ENCODE measurements around the gene CEP152.
"Not testable (repeated sequence)": the region's sequence is repeated elsewhere in the genome, so short reads cannot be mapped to it uniquely, and the experiment has no call there.

Gene CEP152

DNA sequence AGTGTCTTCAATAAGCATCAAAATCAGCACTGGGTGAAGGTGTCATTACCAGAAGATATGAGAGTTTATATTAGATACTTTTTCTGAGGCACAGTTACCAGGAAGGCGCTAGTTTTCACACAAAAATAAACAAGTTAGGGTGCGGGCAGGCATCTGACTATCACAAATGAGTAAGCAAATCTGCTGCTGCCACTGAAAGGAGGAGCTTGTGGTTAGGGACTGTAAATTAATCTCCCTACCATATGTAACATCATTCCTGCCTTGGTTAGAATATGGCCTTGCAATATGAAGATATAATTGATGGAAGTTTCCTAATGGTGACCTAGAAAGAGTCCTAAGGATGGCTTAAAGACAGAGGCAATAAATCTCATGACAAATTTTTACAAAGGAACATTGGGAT is 47.5 kb upstream of the CEP152 start:
- Histone ChIP-seq H3K79me2 (ENCODE audit: low read length) (no peaks in the 10 kb centered on the region), H3K36me3 (replicated peaks; ENCODE audit: insufficient read depth, low read length) (no peaks in the 10 kb centered on the region), H4K20me1 (ENCODE audit: insufficient read depth, low read length) (no peaks in the 10 kb centered on the region), H3K27ac (ENCODE audit: low read length) (no peak overlapping the region), H2AFZ (ENCODE audit: low read length) (peak overlapping the region; percentile 18; the same call in 1 of the 2 replicates), H3F3A (ENCODE audit: insufficient read depth, low read length) (no peaks in the 10 kb centered on the region), H3K9me2 (replicated peaks; ENCODE audit: insufficient read depth, low read length) (no peaks in the 10 kb centered on the region), H3K4me2 (ENCODE audit: low read depth, low read length) (no peak overlapping the region), H3K9me3 (replicated peaks; ENCODE audit: insufficient read depth, low read length) (no peaks in the 10 kb centered on the region), H3K4me1 (ENCODE audit: low read length) (peaks cover 5% of the 10 kb centered on the region; the same call in 1 of the 2 replicates), H3K27me3 (replicated peaks; ENCODE audit: insufficient read depth, low read length) (no peaks in the 10 kb centered on the region), H3K9ac (ENCODE audit: low read length) (no peak overlapping the region), H3K4me3 (ENCODE audit: low read length) (no peak overlapping the region)
- no peak for TF ChIP-seq EZH2 (optimal IDR thresholded peaks at IDR 0.05; ENCODE audit: low read depth, low read length)
- TF ChIP-seq EZH2phosphoT487 (IDR thresholded peaks at IDR 0.05; ENCODE audit: low read length) = no peak
- TF ChIP-seq, protein P1, sequence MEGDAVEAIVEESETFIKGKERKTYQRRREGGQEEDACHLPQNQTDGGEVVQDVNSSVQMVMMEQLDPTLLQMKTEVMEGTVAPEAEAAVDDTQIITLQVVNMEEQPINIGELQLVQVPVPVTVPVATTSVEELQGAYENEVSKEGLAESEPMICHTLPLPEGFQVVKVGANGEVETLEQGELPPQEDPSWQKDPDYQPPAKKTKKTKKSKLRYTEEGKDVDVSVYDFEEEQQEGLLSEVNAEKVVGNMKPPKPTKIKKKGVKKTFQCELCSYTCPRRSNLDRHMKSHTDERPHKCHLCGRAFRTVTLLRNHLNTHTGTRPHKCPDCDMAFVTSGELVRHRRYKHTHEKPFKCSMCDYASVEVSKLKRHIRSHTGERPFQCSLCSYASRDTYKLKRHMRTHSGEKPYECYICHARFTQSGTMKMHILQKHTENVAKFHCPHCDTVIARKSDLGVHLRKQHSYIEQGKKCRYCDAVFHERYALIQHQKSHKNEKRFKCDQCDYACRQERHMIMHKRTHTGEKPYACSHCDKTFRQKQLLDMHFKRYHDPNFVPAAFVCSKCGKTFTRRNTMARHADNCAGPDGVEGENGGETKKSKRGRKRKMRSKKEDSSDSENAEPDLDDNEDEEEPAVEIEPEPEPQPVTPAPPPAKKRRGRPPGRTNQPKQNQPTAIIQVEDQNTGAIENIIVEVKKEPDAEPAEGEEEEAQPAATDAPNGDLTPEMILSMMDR (IDR thresholded peaks at IDR 0.05; ENCODE audit: low read length) = no peak
- DNase-seq = peak; percentile 20

DNA sequence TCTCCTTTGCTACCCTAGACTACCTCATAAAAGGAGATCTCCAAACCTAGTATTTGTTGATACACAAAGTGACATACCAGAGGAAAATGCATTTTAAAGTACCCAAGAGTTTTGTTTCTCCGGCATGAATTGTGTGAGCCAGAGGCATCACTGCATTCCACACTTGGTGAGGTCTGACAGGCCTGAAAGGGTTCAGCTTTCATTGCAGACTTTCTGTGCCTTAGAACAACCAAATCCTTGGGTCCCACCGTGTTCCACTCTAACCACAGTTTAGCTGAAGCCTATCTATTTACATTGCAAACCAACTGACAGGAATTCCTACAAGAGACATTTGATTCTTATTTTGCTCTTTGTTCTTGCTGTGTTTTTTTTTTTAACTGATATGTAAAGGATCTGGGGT is 46.1 kb upstream of the CEP152 start:
- H3K9me2 ChIP-seq (replicated peaks; ENCODE audit: insufficient read depth, low read length) = no peaks in the 10 kb centered on the region
- H3K4me3 ChIP-seq (ENCODE audit: low read length) = no peak overlapping the region
- no peak for DNase-seq
- H3K9ac ChIP-seq (ENCODE audit: low read length) = no peak overlapping the region
- H3K4me1 ChIP-seq (ENCODE audit: low read length) = no peaks in the 10 kb centered on the region
- H3K79me2 ChIP-seq (ENCODE audit: low read length) = no peaks in the 10 kb centered on the region
- no peak overlapping the region for H3K4me2 ChIP-seq (ENCODE audit: low read depth, low read length)
- TF ChIP-seq, protein P1 (IDR thresholded peaks at IDR 0.05; ENCODE audit: low read length) = no peak
- TF ChIP-seq EZH2phosphoT487 (IDR thresholded peaks at IDR 0.05; ENCODE audit: low read length) = no peak
- no peak for TF ChIP-seq EZH2 (optimal IDR thresholded peaks at IDR 0.05; ENCODE audit: low read depth, low read length)
- H4K20me1 ChIP-seq (ENCODE audit: insufficient read depth, low read length) = no peaks in the 10 kb centered on the region
- H3K27ac ChIP-seq (ENCODE audit: low read length) = no peak overlapping the region
- H3F3A ChIP-seq (ENCODE audit: insufficient read depth, low read length) = no peaks in the 10 kb centered on the region
- no peaks in the 10 kb centered on the region for H3K27me3 ChIP-seq (replicated peaks; ENCODE audit: insufficient read depth, low read length)
- H2AFZ ChIP-seq (ENCODE audit: low read length) = no peak overlapping the region
- H3K9me3 ChIP-seq (replicated peaks; ENCODE audit: insufficient read depth, low read length) = no peaks in the 10 kb centered on the region
- no peaks in the 10 kb centered on the region for H3K36me3 ChIP-seq (replicated peaks; ENCODE audit: insufficient read depth, low read length)

DNA sequence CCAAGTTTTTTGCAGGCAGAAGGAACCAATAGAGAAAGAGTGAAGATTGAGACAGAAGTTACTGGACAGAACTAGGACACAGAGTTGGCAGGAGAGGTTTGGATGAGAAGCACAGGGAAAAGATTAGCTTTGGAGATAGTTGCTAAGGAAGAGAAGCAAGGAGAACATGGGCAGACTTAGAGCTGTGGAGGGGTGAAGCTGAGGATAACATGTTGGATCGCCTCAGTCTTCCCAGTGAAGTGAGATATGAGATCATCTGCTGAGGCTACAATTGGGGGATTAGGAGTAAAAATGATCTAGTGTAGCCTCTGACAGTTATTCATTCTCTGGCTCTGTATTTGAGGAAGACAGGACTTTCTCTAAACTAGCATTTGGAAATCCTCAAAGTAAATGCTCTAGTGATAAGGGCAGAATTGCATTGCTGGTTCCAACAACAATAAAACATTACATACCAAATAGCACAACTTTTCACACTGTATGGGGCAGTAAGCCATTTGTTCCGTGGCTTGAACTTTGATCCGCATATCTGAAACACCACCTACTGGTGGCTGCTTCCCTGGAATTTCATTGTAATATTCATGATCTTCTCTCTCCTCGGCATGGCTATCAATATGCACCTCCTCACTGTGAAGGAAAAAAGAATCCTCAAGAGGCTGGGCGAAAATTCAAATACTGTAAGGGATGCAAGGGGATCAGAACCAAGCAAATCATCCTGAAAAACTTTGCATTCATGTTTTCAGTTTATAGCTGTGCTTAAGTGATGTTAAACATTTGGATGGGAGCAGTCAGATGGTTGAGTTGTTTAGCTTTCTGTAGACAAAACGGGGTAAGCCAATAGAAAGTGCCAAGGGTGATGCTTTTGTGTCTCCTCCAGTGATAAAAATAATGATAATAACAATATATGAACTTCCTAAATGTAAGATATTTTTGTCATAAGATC is 44.9 kb upstream of the CEP152 start:
- H3K9me2 ChIP-seq (replicated peaks; ENCODE audit: insufficient read depth, low read length) = no peaks in the 10 kb centered on the region
- no peaks in the 10 kb centered on the region for H3K27me3 ChIP-seq (replicated peaks; ENCODE audit: insufficient read depth, low read length)
- no peak overlapping the region for H3K4me3 ChIP-seq (ENCODE audit: low read length)
- no peaks in the 10 kb centered on the region for H4K20me1 ChIP-seq (ENCODE audit: insufficient read depth, low read length)
- TF ChIP-seq, protein P1 (IDR thresholded peaks at IDR 0.05; ENCODE audit: low read length) = no peak
- no peak overlapping the region for H3K9ac ChIP-seq (ENCODE audit: low read length)
- H3K79me2 ChIP-seq (ENCODE audit: low read length) = no peaks in the 10 kb centered on the region
- no peaks in the 10 kb centered on the region for H3K36me3 ChIP-seq (replicated peaks; ENCODE audit: insufficient read depth, low read length)
- H3F3A ChIP-seq (ENCODE audit: insufficient read depth, low read length) = no peaks in the 10 kb centered on the region
- H3K9me3 ChIP-seq (replicated peaks; ENCODE audit: insufficient read depth, low read length) = no peaks in the 10 kb centered on the region
- no peak overlapping the region for H3K4me2 ChIP-seq (ENCODE audit: low read depth, low read length)
- no peak overlapping the region for H3K27ac ChIP-seq (ENCODE audit: low read length)
- no peaks in the 10 kb centered on the region for H3K4me1 ChIP-seq (ENCODE audit: low read length)
- no peak overlapping the region for H2AFZ ChIP-seq (ENCODE audit: low read length)
- no peak for DNase-seq

DNA sequence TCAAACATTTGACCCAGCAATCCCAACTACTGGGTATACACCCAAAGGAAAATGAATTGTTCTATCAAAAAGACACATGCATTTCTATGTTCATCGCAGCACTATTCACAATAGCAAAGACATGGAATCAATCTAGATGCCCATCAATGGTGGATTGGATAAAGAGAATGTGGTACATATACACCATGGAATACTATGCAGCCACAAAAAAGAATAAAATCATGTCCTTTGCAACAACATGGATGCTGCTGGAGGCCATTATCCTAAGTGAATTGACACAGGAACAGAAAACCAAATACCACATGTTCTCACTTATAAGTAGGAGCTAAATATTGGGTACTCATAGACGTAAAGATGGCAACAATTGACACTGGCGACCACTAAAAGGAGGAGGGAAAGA is 43.6 kb upstream of the CEP152 start:
- H3K4me3 ChIP-seq (ENCODE audit: low read length); H3K9ac ChIP-seq (ENCODE audit: low read length); H2AFZ ChIP-seq (ENCODE audit: low read length); H3K27ac ChIP-seq (ENCODE audit: low read length); H3K27me3 ChIP-seq (replicated peaks; ENCODE audit: insufficient read depth, low read length); H3K36me3 ChIP-seq (replicated peaks; ENCODE audit: insufficient read depth, low read length); H4K20me1 ChIP-seq (ENCODE audit: insufficient read depth, low read length); H3K4me1 ChIP-seq (ENCODE audit: low read length); DNase-seq; H3K9me3 ChIP-seq (replicated peaks; ENCODE audit: insufficient read depth, low read length); H3K79me2 ChIP-seq (ENCODE audit: low read length); H3K9me2 ChIP-seq (replicated peaks; ENCODE audit: insufficient read depth, low read length); H3K4me2 ChIP-seq (ENCODE audit: low read depth, low read length); H3F3A ChIP-seq (ENCODE audit: insufficient read depth, low read length): not testable (repeated sequence)

Data from MM.1S (cell line).